SU-DHL-6 (cell line): ENCODE data around the gene CPVL.

Source experiments
- H2AFZ ChIP-seq: fragments of 200-600 bp; sonication (generic); 2 replicates; pipeline ENCODE4 v1.6.1; 2014; ENCODE audit warnings: low read depth, mild to moderate bottlenecking, moderate library complexity, mixed read lengths, antibody characterized with exemption, low read length; ENCODE audit not compliant: severe bottlenecking
- H3F3A ChIP-seq: fragments of 200-600 bp; shearing (Covaris generic); 2 replicates; pipeline ENCODE4 v1.6.0; 2016; ENCODE audit warnings: antibody characterized with exemption, mild to moderate bottlenecking; ENCODE audit not compliant: insufficient read depth
- H3K27ac ChIP-seq: fragments of 200-600 bp; sonication (generic); 2 replicates; pipeline ENCODE4 v1.5.1; 2016; ENCODE audit warnings: low read depth, mild to moderate bottlenecking, low read length, moderate library complexity, mixed read lengths
- H3K27me3 ChIP-seq: fragments of 200-600 bp; sonication (generic), shearing (Covaris generic); 2 replicates; pipeline ENCODE4 v1.6.0; 2014; ENCODE audit warnings: mild to moderate bottlenecking, low read length
- H3K36me3 ChIP-seq: fragments of 200-600 bp; sonication (generic); 2 replicates; pipeline ENCODE4 v1.6.1; 2014; ENCODE audit warnings: mild to moderate bottlenecking, low read length, mixed read lengths
- H3K4me2 ChIP-seq: fragments of 300-600, 200-600 bp; shearing (Covaris generic), sonication (generic); 2 replicates; pipeline ENCODE4 v1.6.0; 2014; ENCODE audit warnings: low read length, low read depth, mild to moderate bottlenecking; ENCODE audit not compliant: poor library complexity, severe bottlenecking
- H3K4me3 ChIP-seq: fragments of 200-600 bp; sonication (generic); 2 replicates; pipeline ENCODE4 v1.5.1; 2014; ENCODE audit warnings: antibody characterized with exemption, low read length, mild to moderate bottlenecking, mixed read lengths; ENCODE audit not compliant: insufficient read depth, poor library complexity, severe bottlenecking
- H3K79me2 ChIP-seq: fragments of 200-600 bp; sonication (generic); 2 replicates; pipeline ENCODE4 v1.6.1; 2014; ENCODE audit warnings: mild to moderate bottlenecking, low read length, moderate library complexity; ENCODE audit not compliant: insufficient read depth
- H3K9ac ChIP-seq: fragments of 200-600 bp; sonication (generic); 2 replicates; pipeline ENCODE4 v1.7.0; 2014; ENCODE audit warnings: mild to moderate bottlenecking, low read length
- H3K9me2 ChIP-seq: fragments of 200-600 bp; sonication (generic); replicated peaks from 2 replicates; pipeline ENCODE4 v1.6.1; 2014; ENCODE audit warnings: low read length; ENCODE audit not compliant: insufficient read depth
- H3K9me3 ChIP-seq: fragments of 200-600 bp; sonication (generic); 2 replicates; pipeline ENCODE4 v1.6.1; 2014; ENCODE audit warnings: low read length, mixed read lengths; ENCODE audit not compliant: insufficient read depth
- H4K20me1 ChIP-seq: fragments of 200-600 bp; sonication (generic); 2 replicates; pipeline ENCODE4 v1.6.1; 2014; ENCODE audit warnings: low read depth, mild to moderate bottlenecking, antibody characterized with exemption, low read length, moderate library complexity, mixed read lengths
- CTCF ChIP-seq: fragments of 200-600 bp; sonication (generic); IDR thresholded peaks from one replicate; pipeline ENCODE4 v1.5.1; 2017; ENCODE audit warnings: antibody characterized with exemption, mild to moderate bottlenecking, low read length, moderate library complexity; ENCODE audit not compliant: insufficient read depth, poor library complexity, severe bottlenecking
- EZH2phosphoT487 ChIP-seq: fragments of 200-600 bp; sonication (generic), shearing (Covaris generic); conservative IDR thresholded peaks from 2 replicates; pipeline ENCODE4 v1.6.1; 2018; ENCODE audit warnings: mild to moderate bottlenecking, antibody characterized with exemption, low read length, moderate library complexity, mixed read lengths

Gene CPVL

GRCh38 chr7:28979776-28980175 lies 166.6 kb downstream of the CPVL start:
- no peaks in the 10 kb centered on the region for H3K9me3 ChIP-seq
- H3K36me3 ChIP-seq: no peaks in the 10 kb centered on the region
- no peak overlapping the region for H3K4me3 ChIP-seq
- H3F3A ChIP-seq: no peaks in the 10 kb centered on the region
- H3K9me2 ChIP-seq: no peaks in the 10 kb centered on the region
- no peaks in the 10 kb centered on the region for H3K27me3 ChIP-seq
- no peak overlapping the region for H3K4me2 ChIP-seq
- H4K20me1 ChIP-seq: no peaks in the 10 kb centered on the region
- no peaks in the 10 kb centered on the region for H3K79me2 ChIP-seq
- TF ChIP-seq EZH2phosphoT487: no peak
- no peak for TF ChIP-seq CTCF
- H3K9ac ChIP-seq: no peak overlapping the region
- no peak overlapping the region for H2AFZ ChIP-seq
- no peak overlapping the region for H3K27ac ChIP-seq

GRCh38 chr7:28977881-28978280 lies 168.5 kb downstream of the CPVL start:
- Histone ChIP-seq H3K27me3 (no peaks in the 10 kb centered on the region), H4K20me1 (no peaks in the 10 kb centered on the region), H2AFZ (no peak overlapping the region), H3K9me2 (no peaks in the 10 kb centered on the region), H3K79me2 (no peaks in the 10 kb centered on the region), H3K9ac (no peak overlapping the region), H3K4me2 (no peak overlapping the region), H3K27ac (no peak overlapping the region), H3K9me3 (no peaks in the 10 kb centered on the region; the same call in 1 of the 2 replicates), H3K36me3 (no peaks in the 10 kb centered on the region), H3K4me3 (no peak overlapping the region), H3F3A (no peaks in the 10 kb centered on the region)
- TF ChIP-seq EZH2phosphoT487 (no peak), CTCF (no peak)

- H3K4me3 ChIP-seq: no peak overlapping the region
- H3F3A ChIP-seq: no peaks in the 10 kb centered on the region
- no peak overlapping the region for H3K27ac ChIP-seq
- no peak overlapping the region for H3K9ac ChIP-seq
- no peaks in the 10 kb centered on the region for H4K20me1 ChIP-seq
- H3K9me3 ChIP-seq: no peaks in the 10 kb centered on the region; the same call in 1 of the 2 replicates
- no peaks in the 10 kb centered on the region for H3K9me2 ChIP-seq
- no peak overlapping the region for H2AFZ ChIP-seq
- H3K36me3 ChIP-seq: no peaks in the 10 kb centered on the region
- no peaks in the 10 kb centered on the region for H3K27me3 ChIP-seq
- no peak for TF ChIP-seq CTCF
- TF ChIP-seq EZH2phosphoT487: no peak
- H3K4me2 ChIP-seq: no peak overlapping the region
- no peaks in the 10 kb centered on the region for H3K79me2 ChIP-seq
Observed at GRCh38 chr7:28976022-28976421, 170.3 kb downstream of the CPVL start.

GRCh38 chr7:28973591-28973990 lies 172.7 kb downstream of the CPVL start:
- TF ChIP-seq CTCF: no peak
- no peak for TF ChIP-seq EZH2phosphoT487
- Histone ChIP-seq H3K4me3 (no peak overlapping the region), H3K9me3 (no peaks in the 10 kb centered on the region; the same call in 1 of the 2 replicates)

More at GRCh38 chr7:28973591-28973990, 172.7 kb downstream of the CPVL start:
- Histone ChIP-seq H4K20me1 (no peaks in the 10 kb centered on the region), H2AFZ (no peak overlapping the region), H3K4me2 (no peak overlapping the region), H3K27ac (no peak overlapping the region), H3K9me2 (no peaks in the 10 kb centered on the region), H3F3A (no peaks in the 10 kb centered on the region), H3K27me3 (no peaks in the 10 kb centered on the region), H3K9ac (no peak overlapping the region), H3K79me2 (no peaks in the 10 kb centered on the region), H3K36me3 (no peaks in the 10 kb centered on the region)
